HG03175 (cell line): ENCODE data around the gene IDH3A.

Source experiments
- ATAC-seq: cut with Tn5 transposase; IDR thresholded peaks from one replicate; pipeline ENCODE4 v1.9.1; 2021; ENCODE audit warnings: mild to moderate bottlenecking, moderate library complexity; ENCODE audit not compliant: unreplicated experiment

Gene IDH3A

GRCh38 chr15:78164010-78164409 lies 14.8 kb downstream of the IDH3A start:
- no peak for ATAC-seq

- peak; percentile 82 for ATAC-seq
These were observed 18.2 kb downstream of the IDH3A start for GRCh38 chr15:78167227-78167888.

GRCh38 chr15:78168608-78169007 lies 19.4 kb downstream of the IDH3A start:
- ATAC-seq, result no peak

- peak; percentile 71 for ATAC-seq
These were observed 21.9 kb downstream of the IDH3A start for GRCh38 chr15:78170848-78171773.

GRCh38 chr15:78171864-78172472 lies 22.8 kb downstream of the IDH3A start:
- ATAC-seq, result no peak

GRCh38 chr15:78174401-78174800 lies 25.2 kb downstream of the IDH3A start:
- ATAC-seq, result no peak

GRCh38 chr15:78175330-78175729 lies 26.2 kb downstream of the IDH3A start:
- ATAC-seq, result no peak

- no peak for ATAC-seq
These were observed 28.3 kb downstream of the IDH3A start for GRCh38 chr15:78177447-78177873.

- no peak for ATAC-seq
These were observed 28.9 kb downstream of the IDH3A start for GRCh38 chr15:78178064-78178463.

GRCh38 chr15:78179286-78179840 lies 30.2 kb downstream of the IDH3A start:
- ATAC-seq, result no peak

- no peak for ATAC-seq
These were observed 30.7 kb downstream of the IDH3A start for GRCh38 chr15:78179906-78180305.

- no peak for ATAC-seq
These were observed 33.2 kb downstream of the IDH3A start for GRCh38 chr15:78182336-78182700.

- no peak for ATAC-seq
These were observed 33.7 kb downstream of the IDH3A start for GRCh38 chr15:78182821-78183220.

GRCh38 chr15:78192826-78193594 lies 43.8 kb downstream of the IDH3A start:
- no peak for ATAC-seq

- no peak for ATAC-seq
These were observed 44.8 kb downstream of the IDH3A start for GRCh38 chr15:78193731-78194567.

- ATAC-seq, result no peak
These were observed 45.4 kb downstream of the IDH3A start for GRCh38 chr15:78194568-78194925.

GRCh38 chr15:78195735-78196201 lies 46.6 kb downstream of the IDH3A start:
- ATAC-seq, result no peak

- no peak for ATAC-seq
These were observed 48.5 kb downstream of the IDH3A start for GRCh38 chr15:78197632-78198031.

- no peak for ATAC-seq
These were observed 51.2 kb downstream of the IDH3A start for GRCh38 chr15:78200276-78200930.
